Stimulated activated CD8-positive, alpha-beta memory T cell treated with anti-CD3 and anti-CD28 coated beads, Interleukin-15, amount 100 ng/mL, for 1 hour (primary cell): ENCODE results near the gene TRIM74.
"Not testable (repeated sequence)": the region's sequence is repeated elsewhere in the genome, so short reads cannot be mapped to it uniquely, and the experiment has no call there.

Experiments
- DNase-seq: peaks from one replicate; pipeline ENCODE4 v3.0.0-alpha.2; 2020; ENCODE audit warnings: low read depth

Gene TRIM74

DNA sequence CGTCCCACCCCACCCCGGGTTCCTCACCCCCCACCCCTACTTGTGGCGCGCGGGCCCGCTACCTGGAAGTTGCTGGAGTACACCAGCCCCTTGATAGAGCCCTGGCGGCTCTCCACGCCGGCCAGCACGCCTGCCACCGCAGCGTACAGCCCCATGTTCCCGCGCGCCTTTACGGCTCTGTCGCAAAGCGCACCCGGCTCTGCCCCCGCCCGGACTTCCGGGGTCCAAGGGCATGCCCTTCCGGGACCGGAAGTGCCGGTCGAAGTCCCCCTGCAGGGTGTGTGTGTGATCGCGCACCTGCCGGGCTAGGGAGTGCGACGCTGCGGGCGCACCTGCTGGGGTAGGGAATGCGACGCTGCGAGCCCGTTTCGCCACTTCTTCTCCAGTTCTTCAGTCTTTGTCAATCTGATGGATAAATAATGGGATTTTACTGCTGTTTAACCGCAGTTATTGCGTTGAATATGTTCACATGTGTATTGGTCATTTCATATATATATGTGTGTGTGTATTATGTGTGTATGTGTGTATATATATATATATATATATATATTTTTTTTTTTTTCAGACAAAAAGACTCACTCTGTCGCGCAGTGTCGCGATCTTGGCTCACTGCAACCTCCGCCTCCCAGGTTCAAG is 14.6 kb downstream of the TRIM74 start:
- DNase-seq, result not testable (repeated sequence)

GRCh38 chr7:72953901-72954562 is 15.2 kb downstream of the TRIM74 start:
- DNase-seq, result not testable (repeated sequence)

- not testable (repeated sequence) for DNase-seq
These were observed 18.8 kb downstream of the TRIM74 start for GRCh38 chr7:72950432-72950831.

- DNase-seq, result not testable (repeated sequence)
These were observed 19.6 kb downstream of the TRIM74 start for GRCh38 chr7:72949686-72950085.

DNA sequence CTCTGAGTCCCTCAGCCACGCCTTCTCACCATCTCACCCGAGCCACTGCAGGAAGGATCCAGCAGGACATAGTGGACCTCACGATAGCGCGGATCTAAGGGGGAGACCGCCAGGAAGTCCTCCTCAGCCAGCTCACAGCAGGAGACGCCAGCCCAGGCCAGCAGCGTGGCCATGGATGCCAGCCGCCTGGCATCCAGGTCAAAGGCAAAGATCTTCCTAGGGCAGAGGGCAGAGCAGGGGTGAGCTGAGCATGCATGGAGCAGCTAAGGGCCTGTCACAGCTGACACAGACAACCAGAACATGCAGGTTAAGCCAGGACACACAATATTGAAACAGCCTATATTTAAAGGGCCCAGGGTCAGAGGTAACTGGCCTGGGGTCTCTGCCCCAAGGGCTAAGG is 20.0 kb downstream of the TRIM74 start:
- not testable (repeated sequence) for DNase-seq

GRCh38 chr7:72948714-72949113 is 20.6 kb downstream of the TRIM74 start:
- not testable (repeated sequence) for DNase-seq

DNA sequence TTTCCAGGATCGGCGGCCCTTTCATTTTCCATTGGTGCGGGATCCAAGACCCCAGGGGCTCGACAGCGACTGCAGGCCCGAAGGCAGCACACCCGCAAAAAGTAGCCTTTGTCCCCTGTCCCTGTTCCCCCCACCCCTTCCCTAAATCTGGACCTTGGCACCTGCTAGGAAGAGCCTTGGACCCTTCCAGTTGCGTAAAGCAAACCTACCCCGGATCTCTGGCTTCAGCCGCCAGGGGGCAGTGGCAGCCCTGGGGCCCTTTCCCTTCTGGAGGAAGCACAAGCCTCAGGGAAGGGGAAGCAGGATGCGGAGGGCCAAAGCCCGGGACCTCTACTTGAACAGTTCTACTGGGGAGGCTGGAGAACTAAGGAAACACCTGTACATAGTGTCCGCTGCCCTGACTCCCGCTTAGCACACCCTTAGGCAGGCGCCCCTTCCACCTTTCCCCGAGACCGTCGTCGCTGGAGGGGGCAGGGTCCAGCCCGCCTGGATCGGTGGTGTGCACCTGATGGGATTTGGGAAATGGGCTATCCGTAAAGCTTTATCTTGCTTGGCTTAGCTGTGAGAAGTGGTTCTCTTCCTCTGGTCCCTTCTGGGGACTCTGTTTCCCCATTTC is 23.0 kb downstream of the TRIM74 start:
- DNase-seq, result not testable (repeated sequence)

DNA sequence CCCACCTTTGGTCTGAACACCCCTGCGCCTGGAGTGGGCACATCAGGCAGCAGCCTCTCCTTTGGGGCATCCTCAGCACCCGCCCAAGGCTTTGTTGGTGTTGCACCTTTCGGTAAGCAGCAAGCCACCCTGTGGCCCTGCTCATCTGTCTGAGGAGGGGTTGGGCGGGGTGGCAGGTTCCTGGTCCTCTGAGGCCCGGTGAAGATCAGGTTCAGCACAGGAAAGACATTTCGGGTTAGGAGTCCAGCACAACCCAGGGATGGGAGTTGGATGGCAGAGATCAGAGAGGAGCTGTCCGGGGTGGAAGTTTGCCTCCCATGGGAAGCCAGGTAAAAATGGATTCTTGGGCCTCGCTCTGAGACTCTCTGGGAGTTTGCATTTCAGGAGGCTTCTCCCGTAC is 23.7 kb downstream of the TRIM74 start:
- DNase-seq, result not testable (repeated sequence)

GRCh38 chr7:72944937-72945336 is 24.3 kb downstream of the TRIM74 start:
- not testable (repeated sequence) for DNase-seq

DNA sequence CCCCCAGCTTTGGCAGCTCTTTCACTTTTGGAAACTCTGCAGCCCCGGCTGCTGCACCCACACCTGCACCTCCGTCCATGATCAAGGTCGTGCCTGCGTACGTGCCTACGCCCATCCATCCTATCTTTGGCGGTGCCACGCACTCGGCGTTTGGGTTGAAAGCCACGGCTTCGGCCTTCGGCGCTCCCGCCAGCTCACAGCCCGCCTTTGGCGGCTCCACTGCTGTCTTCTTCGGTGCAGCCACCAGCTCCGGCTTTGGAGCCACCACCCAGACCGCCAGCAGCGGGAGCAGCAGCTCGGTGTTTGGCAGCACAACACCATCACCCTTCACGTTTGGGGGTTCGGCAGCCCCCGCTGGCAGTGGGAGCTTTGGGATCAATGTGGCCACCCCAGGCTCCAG is 26.3 kb downstream of the TRIM74 start:
- DNase-seq, result not testable (repeated sequence)

DNA sequence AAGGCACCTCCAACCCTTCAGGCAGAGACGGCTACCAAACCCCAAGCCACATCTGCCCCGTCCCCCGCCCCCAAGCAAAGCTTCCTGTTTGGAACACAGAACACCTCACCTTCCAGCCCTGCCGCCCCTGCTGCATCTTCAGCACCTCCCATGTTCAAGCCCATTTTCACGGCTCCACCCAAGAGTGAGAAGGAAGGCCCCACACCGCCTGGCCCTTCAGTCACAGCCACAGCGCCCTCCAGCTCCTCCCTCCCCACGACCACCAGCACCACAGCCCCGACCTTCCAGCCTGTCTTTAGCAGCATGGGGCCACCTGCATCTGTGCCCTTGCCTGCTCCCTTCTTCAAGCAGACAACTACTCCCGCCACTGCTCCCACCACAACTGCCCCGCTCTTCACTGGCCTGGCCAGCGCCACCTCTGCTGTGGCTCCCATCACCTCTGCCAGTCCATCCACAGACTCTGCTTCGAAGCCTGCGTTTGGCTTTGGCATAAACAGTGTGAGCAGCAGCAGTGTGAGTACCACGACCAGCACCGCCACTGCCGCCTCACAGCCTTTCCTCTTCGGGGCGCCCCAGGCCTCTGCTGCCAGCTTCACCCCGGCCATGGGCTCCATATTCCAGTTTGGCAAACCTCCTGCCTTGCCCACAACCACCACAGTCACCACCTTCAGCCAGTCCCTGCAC is 27.1 kb downstream of the TRIM74 start:
- DNase-seq, result not testable (repeated sequence)

GRCh38 chr7:72928216-72928615 is 41.0 kb downstream of the TRIM74 start:
- DNase-seq, result not testable (repeated sequence)

DNA sequence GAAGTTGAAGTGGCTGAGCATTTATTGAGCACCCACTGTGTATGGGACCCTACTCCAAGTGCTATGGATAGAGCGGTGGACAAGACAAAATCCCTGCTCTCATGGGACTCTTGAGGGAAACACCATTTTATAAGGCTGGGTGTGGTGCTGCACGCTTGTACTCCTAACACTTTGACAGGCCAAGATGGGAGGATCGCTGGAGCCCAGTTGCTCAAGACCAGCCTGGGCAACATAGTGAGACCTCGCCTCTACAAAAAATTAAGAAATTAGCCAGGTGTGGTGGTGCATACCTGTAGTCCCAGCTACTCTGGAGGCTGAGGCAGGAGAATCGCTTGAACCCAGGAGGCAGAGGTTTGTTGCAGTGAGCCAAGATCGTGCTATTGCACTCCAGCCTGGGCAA is 41.5 kb downstream of the TRIM74 start:
- not testable (repeated sequence) for DNase-seq

- DNase-seq, result no peak
These were observed 43.6 kb downstream of the TRIM74 start for GRCh38 chr7:72925546-72926120.

GRCh38 chr7:72924733-72925545 is 44.3 kb downstream of the TRIM74 start, which contains the start of gene POM121:
Gene POM121 (plus strand): TSS chr7:72925095. CDS start chr7:72925122, 27 bp downstream.
- DNase-seq, result peak; percentile 69

DNA sequence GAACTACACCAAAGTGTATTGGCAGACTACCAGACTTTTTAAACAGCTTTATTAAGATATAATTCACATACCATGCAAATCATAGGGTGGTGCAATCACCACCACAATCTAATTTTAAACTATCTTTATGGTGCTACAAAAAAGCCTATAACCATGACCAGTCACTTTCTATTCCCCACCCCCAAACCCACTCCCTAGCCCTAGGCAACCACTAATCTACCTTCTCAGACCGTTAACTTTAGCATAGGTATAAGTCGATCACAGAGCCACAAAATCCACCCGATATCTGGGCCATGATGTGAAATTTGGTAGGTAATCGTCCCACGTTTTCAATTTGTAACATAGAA is 44.9 kb downstream of the TRIM74 start:
- DNase-seq, result no peak

- no peak for DNase-seq
These were observed 50.0 kb downstream of the TRIM74 start for GRCh38 chr7:72919256-72919775.

DNA sequence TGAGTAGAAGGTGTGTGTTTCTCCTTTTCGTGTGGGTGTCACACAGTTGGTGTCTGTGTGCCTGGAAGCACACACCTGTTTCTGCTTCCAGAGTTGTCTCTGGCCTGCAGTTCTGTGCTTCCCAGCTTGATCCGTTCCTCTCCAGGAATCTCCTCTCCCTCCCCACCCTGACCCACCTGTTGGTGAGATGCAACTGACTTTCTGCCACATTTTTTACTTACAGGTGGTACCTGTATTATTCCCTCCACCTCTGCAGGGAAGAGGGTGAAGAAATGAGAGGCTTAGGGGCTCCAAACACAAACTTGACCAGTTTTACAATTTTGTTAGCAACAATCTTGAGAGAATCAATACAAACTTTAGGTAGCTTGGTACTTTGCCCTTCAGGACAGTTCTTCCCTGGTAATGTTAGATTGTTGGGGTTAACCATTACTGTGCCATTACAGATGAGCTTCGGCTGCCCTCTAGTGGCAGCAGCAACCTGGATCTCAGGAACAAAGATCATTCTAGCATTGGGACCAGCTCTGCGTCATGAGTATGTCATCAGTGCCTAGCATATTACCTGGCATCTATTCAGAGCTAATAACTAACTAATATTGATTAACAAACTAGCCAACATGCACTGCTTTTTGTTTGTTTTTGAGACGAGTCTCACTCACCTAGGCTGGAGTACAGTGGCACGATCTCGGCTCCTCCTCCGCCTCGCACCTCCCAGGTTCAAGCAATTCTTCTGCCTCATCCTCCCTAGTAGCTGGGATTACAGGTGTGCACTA is 54.3 kb downstream of the TRIM74 start:
- peak; percentile 23 for DNase-seq

GRCh38 chr7:72913750-72914149 is 55.5 kb downstream of the TRIM74 start:
- not testable (repeated sequence) for DNase-seq

- not testable (repeated sequence) for DNase-seq
These were observed 57.9 kb downstream of the TRIM74 start for GRCh38 chr7:72911395-72911794.
